IMR-90 (cell line): ENCODE data around the gene FOXI1. TPM values are rescaled to one million over a fixed set of nuclear protein-coding genes. Genes with fewer than 3 reads are reported as not detected.

Experiments used
- ATAC-seq: fragments of 200-7000 bp; cut with Tn5 transposase; 2 replicates; pipeline ENCODE4 v1.9.1; 2020; ENCODE audit warnings: low read depth, mild to moderate bottlenecking, moderate library complexity
- BruUV-seq: library from RNA; stranded (reverse); fragments of 400-500 nt; replicated peaks from 2 replicates; lab custom pipeline; 2021; lab: Mats Ljungman, UMichigan
- CTCF ChIA-PET: fragments of 300-600 bp; formaldehyde crosslinking; extraction: SDS; loops from one replicate; lab custom pipeline; 2021; ENCODE audit warnings: antibody characterized with exemption; lab: Yijun Ruan, JAX
- POLR2A ChIA-PET: fragments of 300-600 bp; sonication (Branson Sonifier 250); formaldehyde crosslinking; loops from one replicate; lab custom pipeline; 2022; ENCODE audit warnings: antibody characterized with exemption; ENCODE audit not compliant: unreplicated experiment; lab: Charles Lee
- DNase-seq: peaks from one replicate; pipeline ENCODE4 v3.0.0; 2013
- H2AFZ ChIP-seq: replicated peaks from 2 replicates; pipeline ENCODE3; 2013; ENCODE audit warnings: low read length, mild to moderate bottlenecking; ENCODE audit not compliant: poor library complexity
- H2AK5ac ChIP-seq: 2 replicates; pipeline ENCODE4 v1.6.1; 2013; ENCODE audit warnings: low read depth, low read length, inconsistent platforms
- H2AK9ac ChIP-seq: replicated peaks from 2 replicates; pipeline ENCODE3; 2013; ENCODE audit warnings: mild to moderate bottlenecking, low read depth, low read length, moderate library complexity; ENCODE audit not compliant: poor library complexity
- H2BK120ac ChIP-seq: 2 replicates; pipeline ENCODE4 v1.6.1; 2013; ENCODE audit warnings: low read depth, low read length, inconsistent platforms
- H2BK15ac ChIP-seq: 3 replicates; pipeline ENCODE4 v1.6.1; 2013; ENCODE audit warnings: low read depth, low read length, inconsistent platforms
- H2BK20ac ChIP-seq: 2 replicates; pipeline ENCODE4 v1.6.1; 2013; ENCODE audit warnings: low read depth, mild to moderate bottlenecking, inconsistent platforms, low read length, moderate library complexity
- H2BK5ac ChIP-seq: 2 replicates; pipeline ENCODE4 v1.6.1; 2013; ENCODE audit warnings: mild to moderate bottlenecking, low read depth, low read length, inconsistent platforms; ENCODE audit not compliant: poor library complexity, severe bottlenecking
- H3K14ac ChIP-seq: replicated peaks from 2 replicates; pipeline ENCODE4 v1.6.1; 2013; ENCODE audit warnings: low read depth, low read length, inconsistent platforms
- H3K18ac ChIP-seq: 2 replicates; pipeline ENCODE4 v1.6.1; 2013; ENCODE audit warnings: low read depth, low read length, control low read depth
- H3K23ac ChIP-seq: 2 replicates; pipeline ENCODE4 v1.6.1; 2013; ENCODE audit warnings: low read depth, low read length, inconsistent platforms
- H3K27ac ChIP-seq: 2 replicates; pipeline ENCODE4 v1.5.1; 2013; ENCODE audit warnings: mild to moderate bottlenecking, control low read depth, low read length; ENCODE audit not compliant: insufficient read depth
- H3K27me3 ChIP-seq: 2 replicates; pipeline ENCODE4 v1.6.1; 2013; ENCODE audit warnings: low read length; ENCODE audit not compliant: control insufficient read depth, insufficient read depth
- H3K36me3 ChIP-seq: 2 replicates; pipeline ENCODE4 v1.6.1; 2013; ENCODE audit warnings: low read length, mixed read lengths; ENCODE audit not compliant: control insufficient read depth, insufficient read depth
- H3K4ac ChIP-seq: 2 replicates; pipeline ENCODE4 v1.6.1; 2013; ENCODE audit warnings: low read depth, low read length, inconsistent platforms
- H3K4me1 ChIP-seq: 2 replicates; pipeline ENCODE4 v1.6.1; 2013; ENCODE audit warnings: low read length, mixed read lengths; ENCODE audit not compliant: control insufficient read depth, insufficient read depth
- H3K4me2 ChIP-seq: 2 replicates; pipeline ENCODE4 v1.6.1; 2013; ENCODE audit warnings: low read depth, mild to moderate bottlenecking, control low read depth, low read length, moderate library complexity
- H3K4me3 ChIP-seq: 2 replicates; pipeline ENCODE4 v1.5.1; 2013; ENCODE audit warnings: low read depth, mild to moderate bottlenecking, control low read depth, low read length, moderate library complexity; ENCODE audit not compliant: insufficient read depth
- H3K56ac ChIP-seq: 2 replicates; pipeline ENCODE4 v1.6.1; 2013; ENCODE audit warnings: low read length, inconsistent platforms; ENCODE audit not compliant: insufficient read depth; ENCODE audit errors: extremely low read depth
- H3K79me1 ChIP-seq, 2 experiments: 2 replicates each; pipeline ENCODE4 v1.6.1; 2013; ENCODE audit warnings: low read length in 2 of 2, inconsistent platforms in 1 of 2, low read depth in 1 of 2
- H3K9ac ChIP-seq: 2 replicates; pipeline ENCODE4 v1.6.1; 2013; ENCODE audit warnings: low read depth, low read length, control low read depth
- H3K9me1 ChIP-seq: 2 replicates; pipeline ENCODE4 v1.6.1; 2013; ENCODE audit warnings: low read length, inconsistent platforms; ENCODE audit not compliant: insufficient read depth
- H3K9me3 ChIP-seq: 2 replicates; pipeline ENCODE4 v1.6.1; 2013; ENCODE audit warnings: low read length; ENCODE audit not compliant: control insufficient read depth, insufficient read depth
- H4K20me1 ChIP-seq: 2 replicates; pipeline ENCODE4 v1.6.1; 2013; ENCODE audit warnings: low read length, inconsistent platforms; ENCODE audit not compliant: insufficient read depth
- H4K5ac ChIP-seq: 2 replicates; pipeline ENCODE4 v1.6.1; 2013; ENCODE audit warnings: mild to moderate bottlenecking, low read depth, low read length, control low read depth
- H4K8ac ChIP-seq, 2 experiments: 2 replicates each; pipeline ENCODE4 v1.6.1; 2013; ENCODE audit warnings: low read depth in 2 of 2, low read length in 2 of 2, control low read depth in 1 of 2, inconsistent platforms in 1 of 2
- H4K91ac ChIP-seq: 2 replicates; pipeline ENCODE4 v1.6.1; 2013; ENCODE audit warnings: low read depth, low read length, inconsistent platforms; ENCODE audit not compliant: insufficient read depth
- CHD1 ChIP-seq: IDR thresholded peaks from 2 replicates; pipeline ENCODE4 v1.6.1; 2012; ENCODE audit warnings: low read depth, low read length, improper control_type of control experiment
- WGBS, 2 experiments: methylation state at CpG; one replicate each; pipeline versions ENCODE4 v1.1.5 to v1.1.7; 2013; ENCODE audit warnings: missing lambda C conversion rate in 2 of 2; ENCODE audit not compliant: insufficient read length in 1 of 2; ENCODE audit errors: extremely low coverage in 2 of 2; 5-methylcytosine and 5-hydroxymethylcytosine counted together
- dilution Hi-C: fragments of 300-500 bp; cut with HindIII; formaldehyde crosslinking; loops from one replicate; pipeline ENCODE4 v1.14.3; 2018; ENCODE audit warnings: low sequenced_read_pairs; ENCODE audit not compliant: unreplicated experiment
- in situ Hi-C: fragments of 300-500 bp; cut with MboI; formaldehyde crosslinking; loops from 3 replicates; pipeline ENCODE4 v1.14.3; 2019; ENCODE audit warnings: low sequenced_read_pairs, inconsistent platforms, mixed read lengths
- intact Hi-C: fragments of 100-400 bp; cut with micrococcal nuclease; formaldehyde crosslinking; loops from 2 replicates; pipeline ENCODE4 v1.10.0; 2022
- polyA plus RNA-seq, 3 experiments: library from polyadenylated mRNA; depleted of rRNA; stranded (reverse); fragments of >200 nt; gene quantifications; 2 replicates each; pipeline ENCODE4 v1.2.3, GENCODE V29; 2012; ENCODE audit warnings: low replicate concordance in 1 of 3
- total RNA-seq: library from RNA; depleted of rRNA; stranded (reverse); fragments of >200 nt; gene quantifications from 2 replicates; pipeline ENCODE4 v1.2.3, GENCODE V29; 2012

The FOXI1 gene
- total and polyA plus RNA-seq, 2 of the 4 experiments (the other 2 are of a cell fraction) = not detected

DNA sequence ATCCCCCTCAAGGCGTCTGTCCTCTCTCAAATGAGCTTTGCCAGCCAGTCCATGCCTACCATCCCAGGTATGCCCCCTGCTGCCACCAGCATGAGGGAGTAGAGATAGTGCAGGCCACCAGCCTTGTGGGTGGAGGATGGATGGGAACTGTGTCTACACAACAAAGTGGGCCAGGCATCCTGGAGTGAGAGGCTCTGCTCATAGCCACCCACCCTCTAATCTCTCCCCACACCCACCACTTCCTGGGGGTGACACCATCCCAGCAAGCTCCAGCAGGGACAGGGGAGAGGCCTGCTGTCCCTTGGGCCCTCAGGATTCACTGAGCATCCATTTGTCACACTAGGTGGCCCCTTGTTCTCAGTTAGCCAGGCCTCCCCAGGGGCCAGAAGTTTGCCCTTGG, 25.5 kb upstream of the FOXI1 start:
- Histone ChIP-seq H3K4me1 (no peaks in the 10 kb centered on the region), H3K56ac (no peak overlapping the region), H2BK20ac (no peak overlapping the region), H2BK15ac (no peak overlapping the region), H4K91ac (no peak overlapping the region), H3K4me2 (no peak overlapping the region), H4K5ac (no peak overlapping the region), H3K4ac (no peak overlapping the region), H3K9me1 (no peaks in the 10 kb centered on the region), H3K23ac (no peak overlapping the region), H2AK5ac (no peak overlapping the region), H3K4me3 (no peak overlapping the region), H2AK9ac (no peak overlapping the region), H3K27me3 (no peaks in the 10 kb centered on the region; the same call in 1 of the 2 replicates), H3K9ac (no peak overlapping the region), H3K36me3 (no peaks in the 10 kb centered on the region), H4K20me1 (no peaks in the 10 kb centered on the region), H2BK120ac (no peak overlapping the region), H2AFZ (peak overlapping the region; percentile 17), H3K9me3 (no peaks in the 10 kb centered on the region), H3K14ac (no peak overlapping the region), H3K79me1 (no peaks in the 10 kb centered on the region), H4K8ac (no peak overlapping the region), H3K18ac (no peak overlapping the region), H3K27ac (no peak overlapping the region), H2BK5ac (no peak overlapping the region)
- no peak for TF ChIP-seq CHD1
- no CpG with 5 or more reads among the region's 1 CpG for WGBS, 2 experiments
- BruUV-seq = no TSS peak
- dilution Hi-C loops = no loop called here
- intact Hi-C loops = no loop called here
- in situ Hi-C loops = no loop called here
- ATAC-seq = no peak
- CTCF ChIA-PET = no interaction called here
- no peak for DNase-seq
- POLR2A ChIA-PET = no interaction called here
